Astrocyte (in vitro differentiated cells and primary cell): Measurements from ENCODE around the gene SMG5.

Experiments
- CTCF ChIP-seq: IDR thresholded peaks from 2 replicates; pipeline ENCODE4 v1.5.1; 2011; ENCODE audit warnings: low read depth, mild to moderate bottlenecking, inconsistent platforms, low read length, moderate library complexity; ENCODE audit not compliant: insufficient read depth
- EZH2 ChIP-seq: IDR thresholded peaks from 2 replicates; pipeline ENCODE4 v1.6.1; 2012; ENCODE audit warnings: mild to moderate bottlenecking, low read length, inconsistent platforms; ENCODE audit not compliant: insufficient read depth

- TF ChIP-seq CTCF (no peak), EZH2 (no peak)
These were observed at the start of gene SMG5 for GRCh38 chr1:156282479-156283222.
